ENCODE results near the gene DAPL1. TPM values are rescaled to one million over a fixed set of nuclear protein-coding genes. Genes with fewer than 3 reads are reported as not detected.

The DAPL1 gene
- total RNA-seq, 1 donor from 2014 or later, result not detected

- TF ChIP-seq, protein P1, sequence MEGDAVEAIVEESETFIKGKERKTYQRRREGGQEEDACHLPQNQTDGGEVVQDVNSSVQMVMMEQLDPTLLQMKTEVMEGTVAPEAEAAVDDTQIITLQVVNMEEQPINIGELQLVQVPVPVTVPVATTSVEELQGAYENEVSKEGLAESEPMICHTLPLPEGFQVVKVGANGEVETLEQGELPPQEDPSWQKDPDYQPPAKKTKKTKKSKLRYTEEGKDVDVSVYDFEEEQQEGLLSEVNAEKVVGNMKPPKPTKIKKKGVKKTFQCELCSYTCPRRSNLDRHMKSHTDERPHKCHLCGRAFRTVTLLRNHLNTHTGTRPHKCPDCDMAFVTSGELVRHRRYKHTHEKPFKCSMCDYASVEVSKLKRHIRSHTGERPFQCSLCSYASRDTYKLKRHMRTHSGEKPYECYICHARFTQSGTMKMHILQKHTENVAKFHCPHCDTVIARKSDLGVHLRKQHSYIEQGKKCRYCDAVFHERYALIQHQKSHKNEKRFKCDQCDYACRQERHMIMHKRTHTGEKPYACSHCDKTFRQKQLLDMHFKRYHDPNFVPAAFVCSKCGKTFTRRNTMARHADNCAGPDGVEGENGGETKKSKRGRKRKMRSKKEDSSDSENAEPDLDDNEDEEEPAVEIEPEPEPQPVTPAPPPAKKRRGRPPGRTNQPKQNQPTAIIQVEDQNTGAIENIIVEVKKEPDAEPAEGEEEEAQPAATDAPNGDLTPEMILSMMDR (conservative IDR thresholded peaks at IDR 0.05), result no peak
- Mint-ChIP-seq H3K9me3 (peaks cover 4% of the 10 kb centered on the region), H3K4me3 (no peak overlapping the region), H3K4me1 (ENCODE audit: unreplicated experiment) (peaks cover 13% of the 10 kb centered on the region), H3K36me3 (no peaks in the 10 kb centered on the region), H3K27ac (no peak overlapping the region), H3K27me3 (no peaks in the 10 kb centered on the region)
- DNase-seq (ENCODE audit: extremely low spot score, unreplicated experiment), result no peak
These were observed 8.2 kb upstream of the DAPL1 start for GRCh38 chr2:158786897-158787296.

GRCh38 chr2:158788951-158789350 is 6.2 kb upstream of the DAPL1 start:
- Mint-ChIP-seq H3K36me3 (no peaks in the 10 kb centered on the region), H3K4me1 (ENCODE audit: unreplicated experiment) (peaks cover 6% of the 10 kb centered on the region), H3K4me3 (no peak overlapping the region), H3K27ac (no peak overlapping the region), H3K9me3 (peaks cover 4% of the 10 kb centered on the region), H3K27me3 (no peaks in the 10 kb centered on the region)
- TF ChIP-seq, protein P1 (conservative IDR thresholded peaks at IDR 0.05), result no peak
- no peak for DNase-seq (ENCODE audit: extremely low spot score, unreplicated experiment)

DNA sequence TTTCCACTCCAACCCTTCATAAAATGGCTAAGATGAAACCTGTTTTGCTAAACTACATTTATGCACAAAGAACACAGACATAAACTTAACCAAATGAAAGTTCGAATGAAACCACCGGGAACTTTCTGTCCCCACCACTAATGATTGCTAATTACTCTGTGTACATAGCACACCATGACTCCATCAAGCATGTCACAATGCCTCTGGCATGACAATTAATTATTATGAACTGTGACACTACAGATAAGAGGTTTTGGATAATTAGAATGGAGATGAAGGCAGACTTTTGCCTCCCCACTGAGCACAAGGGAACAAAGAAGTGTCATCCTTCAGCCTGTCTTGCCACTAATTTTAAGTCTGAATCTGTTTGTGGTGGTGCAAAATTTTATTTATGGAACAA is 1.5 kb downstream of the DAPL1 start:
- peaks cover 5% of the 10 kb centered on the region for H3K27me3 Mint-ChIP-seq
- no peak overlapping the region for H3K4me3 Mint-ChIP-seq
- no peaks in the 10 kb centered on the region for H3K36me3 Mint-ChIP-seq
- no peak overlapping the region for H3K27ac Mint-ChIP-seq
- TF ChIP-seq, protein P1 (conservative IDR thresholded peaks at IDR 0.05), result no peak
- no peaks in the 10 kb centered on the region for H3K4me1 Mint-ChIP-seq (ENCODE audit: unreplicated experiment)
- no peaks in the 10 kb centered on the region for H3K9me3 Mint-ChIP-seq
- no peak for DNase-seq (ENCODE audit: extremely low spot score, unreplicated experiment)

DNA sequence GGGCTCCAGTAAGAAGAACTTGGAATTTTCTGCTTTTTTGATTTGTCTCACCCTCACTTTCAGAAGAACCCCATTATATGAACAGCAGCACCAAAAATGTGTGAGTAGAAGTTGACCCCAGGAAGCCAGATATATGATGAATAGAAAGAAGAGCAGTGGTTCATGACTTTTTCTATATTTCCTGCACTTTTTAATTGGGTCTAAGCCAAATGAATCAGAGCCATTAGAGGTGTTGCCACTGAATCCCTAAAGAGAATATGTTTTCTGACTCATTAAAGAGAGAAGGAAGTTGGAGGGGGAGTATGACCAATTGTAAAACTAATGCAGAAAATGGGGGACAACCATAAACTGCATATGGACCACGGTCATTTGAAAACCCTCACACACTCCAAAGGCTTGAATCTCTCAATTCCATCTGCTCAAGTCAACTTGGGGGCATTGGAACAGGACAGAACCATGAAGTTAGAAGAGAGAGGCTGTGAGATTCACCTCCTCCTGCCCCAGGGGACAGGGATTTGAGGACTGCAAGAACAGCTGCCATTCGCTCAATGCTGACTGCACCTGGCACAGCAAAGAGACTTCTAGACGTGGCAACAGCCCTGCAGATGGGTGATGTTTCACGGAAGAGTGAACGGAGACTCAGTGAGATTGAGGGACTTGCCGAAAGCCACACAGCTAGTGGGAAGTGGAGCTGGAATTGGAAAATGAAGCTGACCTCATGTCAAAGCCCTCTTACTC is 3.0 kb downstream of the DAPL1 start:
- Mint-ChIP-seq H3K27ac (no peak overlapping the region), H3K36me3 (no peaks in the 10 kb centered on the region), H3K4me3 (no peak overlapping the region), H3K9me3 (no peaks in the 10 kb centered on the region), H3K27me3 (peaks cover 5% of the 10 kb centered on the region), H3K4me1 (ENCODE audit: unreplicated experiment) (no peaks in the 10 kb centered on the region)
- no peak for DNase-seq (ENCODE audit: extremely low spot score, unreplicated experiment)
- TF ChIP-seq, protein P1 (conservative IDR thresholded peaks at IDR 0.05), result no peak

GRCh38 chr2:158799181-158799580 is 4.1 kb downstream of the DAPL1 start:
- Mint-ChIP-seq H3K27me3 (peaks cover 5% of the 10 kb centered on the region), H3K4me3 (no peak overlapping the region), H3K4me1 (ENCODE audit: unreplicated experiment) (no peaks in the 10 kb centered on the region), H3K27ac (no peak overlapping the region), H3K9me3 (no peaks in the 10 kb centered on the region), H3K36me3 (no peaks in the 10 kb centered on the region)
- DNase-seq (ENCODE audit: extremely low spot score, unreplicated experiment), result no peak
- TF ChIP-seq, protein P1 (conservative IDR thresholded peaks at IDR 0.05), result no peak
